Activated B cell treated with CpG ODN at 0.5 μM for 24 hours (primary cell): ENCODE measurements around the gene RAB6A. TPM values are rescaled to one million over a fixed set of nuclear protein-coding genes. Genes with fewer than 3 reads are reported as not detected.
"Not testable (repeated sequence)": the region's sequence is repeated elsewhere in the genome, so short reads cannot be mapped to it uniquely, and the experiment has no call there.

Experiments used
- ATAC-seq: fragments of 200-7000 bp; cut with Tn5 transposase; one replicate; pipeline ENCODE4 v1.10.0; 2021; ENCODE audit warnings: low read depth, mild to moderate bottlenecking, moderate library complexity
- CTCF ChIA-PET: fragments of 350-600 bp; sonication (Branson Sonifier 250); formaldehyde crosslinking; loops from one replicate; lab custom pipeline; 2021; ENCODE audit warnings: antibody characterized with exemption; lab: Charles Lee
- POLR2A ChIA-PET: fragments of 350-600 bp; sonication (Branson Sonifier 250); formaldehyde crosslinking; loops from one replicate; lab custom pipeline; 2021; ENCODE audit warnings: antibody characterized with exemption; lab: Charles Lee
- DNase-seq: peaks from one replicate; pipeline ENCODE4 v3.0.0; 2022
- H3K27ac Mint-ChIP-seq: one replicate; pipeline ENCODE4 v1.8.0; 2020; ENCODE audit warnings: mixed read lengths
- H3K27me3 Mint-ChIP-seq: one replicate; pipeline ENCODE4 v1.8.0; 2021; ENCODE audit warnings: mixed read lengths
- H3K36me3 Mint-ChIP-seq: one replicate; pipeline ENCODE4 v1.8.0; 2021; ENCODE audit warnings: low read depth, mixed read lengths
- H3K4me1 Mint-ChIP-seq: one replicate; pipeline ENCODE4 v1.8.0; 2021; ENCODE audit warnings: mixed read lengths
- H3K4me3 Mint-ChIP-seq: one replicate; pipeline ENCODE4 v1.8.0; 2020; ENCODE audit warnings: mild to moderate bottlenecking, mixed read lengths
- H3K9me3 Mint-ChIP-seq: one replicate; pipeline ENCODE4 v1.8.0; 2020; ENCODE audit warnings: mixed read lengths
- CTCF ChIP-seq: fragments of 200-600 bp; IDR thresholded peaks from one replicate; pipeline ENCODE4 v1.8.0; 2022; ENCODE audit warnings: antibody characterized with exemption, mild to moderate bottlenecking
- intact Hi-C: fragments of 100-400 bp; cut with micrococcal nuclease; formaldehyde crosslinking; loops from one replicate; pipeline ENCODE4 v1.15.1; 2024
- total RNA-seq: library from RNA; stranded (reverse); gene quantifications from 2 replicates; pipeline ENCODE4 v1.2.3, GENCODE V29; 2022

The RAB6A gene
- total RNA-seq, 1 donor from 2014 or later = 53.3 TPM

- no peaks in the 10 kb centered on the region for H3K9me3 Mint-ChIP-seq
- peaks cover 14% of the 10 kb centered on the region for H3K36me3 Mint-ChIP-seq
- ATAC-seq = no peak
- H3K27me3 Mint-ChIP-seq = no peaks in the 10 kb centered on the region
- no peak overlapping the region for H3K27ac Mint-ChIP-seq
- no peak for TF ChIP-seq CTCF
- intact Hi-C loops = no loop called here
- peaks cover 36% of the 10 kb centered on the region for H3K4me1 Mint-ChIP-seq
- ChIA-PET CTCF (no interaction called here), POLR2A (no interaction called here)
- no peak for DNase-seq
- no peak overlapping the region for H3K4me3 Mint-ChIP-seq
Measured at GRCh38 chr11:73748300-73748699, 12.6 kb downstream of the RAB6A start.

GRCh38 chr11:73747762-73748161, 13.1 kb downstream of the RAB6A start:
- ChIA-PET CTCF (no interaction called here), POLR2A (no interaction called here)
- Mint-ChIP-seq H3K36me3 (peaks cover 15% of the 10 kb centered on the region), H3K9me3 (no peaks in the 10 kb centered on the region), H3K27me3 (no peaks in the 10 kb centered on the region), H3K4me3 (no peak overlapping the region), H3K27ac (no peak overlapping the region), H3K4me1 (peaks cover 36% of the 10 kb centered on the region)
- intact Hi-C loops = no loop called here
- TF ChIP-seq CTCF = no peak
- ATAC-seq (no peak), DNase-seq (no peak)

GRCh38 chr11:73746701-73747100, 14.2 kb downstream of the RAB6A start:
- no peaks in the 10 kb centered on the region for H3K27me3 Mint-ChIP-seq
- H3K4me1 Mint-ChIP-seq = peaks cover 30% of the 10 kb centered on the region
- intact Hi-C loops = no loop called here
- H3K27ac Mint-ChIP-seq = no peak overlapping the region
- H3K9me3 Mint-ChIP-seq = no peaks in the 10 kb centered on the region
- ChIA-PET POLR2A (no interaction called here), CTCF (no interaction called here)
- H3K36me3 Mint-ChIP-seq = peaks cover 15% of the 10 kb centered on the region
- no peak overlapping the region for H3K4me3 Mint-ChIP-seq
- ATAC-seq (no peak), DNase-seq (no peak)
- TF ChIP-seq CTCF = no peak

- Mint-ChIP-seq H3K9me3 (no peaks in the 10 kb centered on the region), H3K4me1 (peaks cover 10% of the 10 kb centered on the region), H3K36me3 (peaks cover 15% of the 10 kb centered on the region), H3K27me3 (no peaks in the 10 kb centered on the region), H3K27ac (no peak overlapping the region), H3K4me3 (no peak overlapping the region)
- ChIA-PET CTCF (no interaction called here), POLR2A (no interaction called here)
- TF ChIP-seq CTCF = no peak
- ATAC-seq (no peak), DNase-seq (no peak)
- intact Hi-C loops = no loop called here
Measured at GRCh38 chr11:73743045-73743444, 17.8 kb downstream of the RAB6A start.

GRCh38 chr11:73735959-73736358, 24.9 kb downstream of the RAB6A start:
- H3K4me1 Mint-ChIP-seq, POLR2A ChIA-PET, intact Hi-C loops, H3K27me3 Mint-ChIP-seq, H3K27ac Mint-ChIP-seq, H3K4me3 Mint-ChIP-seq, H3K9me3 Mint-ChIP-seq, CTCF ChIA-PET, DNase-seq, ATAC-seq: not testable (repeated sequence)
- H3K36me3 Mint-ChIP-seq = peaks cover 23% of the 10 kb centered on the region

GRCh38 chr11:73734993-73735392, 25.9 kb downstream of the RAB6A start:
- no peaks in the 10 kb centered on the region for H3K27me3 Mint-ChIP-seq
- ATAC-seq (no peak), DNase-seq (no peak)
- no peak overlapping the region for H3K27ac Mint-ChIP-seq
- CTCF ChIA-PET = no interaction called here
- no peak for TF ChIP-seq CTCF
- H3K4me3 Mint-ChIP-seq = no peak overlapping the region
- H3K36me3 Mint-ChIP-seq = peaks cover 28% of the 10 kb centered on the region
- H3K4me1 Mint-ChIP-seq = peaks cover 5% of the 10 kb centered on the region
- H3K9me3 Mint-ChIP-seq = no peaks in the 10 kb centered on the region
- intact Hi-C loops = no loop called here
- POLR2A ChIA-PET = no interaction called here

- H3K27ac Mint-ChIP-seq, ATAC-seq, DNase-seq, POLR2A ChIA-PET, H3K4me3 Mint-ChIP-seq, intact Hi-C loops, H3K9me3 Mint-ChIP-seq, CTCF ChIA-PET, H3K4me1 Mint-ChIP-seq, H3K27me3 Mint-ChIP-seq: not testable (repeated sequence)
- H3K36me3 Mint-ChIP-seq = peaks cover 37% of the 10 kb centered on the region
Measured at GRCh38 chr11:73734011-73734410, 26.9 kb downstream of the RAB6A start.

- H3K27me3 Mint-ChIP-seq, H3K27ac Mint-ChIP-seq, H3K4me1 Mint-ChIP-seq, ATAC-seq, CTCF ChIA-PET, H3K4me3 Mint-ChIP-seq, intact Hi-C loops, H3K9me3 Mint-ChIP-seq, DNase-seq, POLR2A ChIA-PET: not testable (repeated sequence)
- peaks cover 40% of the 10 kb centered on the region for H3K36me3 Mint-ChIP-seq
Measured at GRCh38 chr11:73732936-73733335, 27.9 kb downstream of the RAB6A start.
